ENCODE measurements around the gene AGRN. TPM values are rescaled to one million over a fixed set of nuclear protein-coding genes. Genes with fewer than 3 reads are reported as not detected.
A peak's percentile ranks its signal among the peaks of the same experiment; 100 is the strongest.
"Not testable (repeated sequence)": the region's sequence is repeated elsewhere in the genome, so short reads cannot be mapped to it uniquely, and the experiment has no call there.

Gene AGRN
- total and polyA plus RNA-seq, 4 donors: 1.8 to 22.4 (median 16.9) TPM

GRCh38 chr1:1017397-1018320 is 2.3 kb upstream of the AGRN start:
- DNase-seq (ENCODE audit: low spot score); H3K9ac ChIP-seq (ENCODE audit: low read depth in 1 of 2, low read length in 2 of 2); H3K27ac ChIP-seq (ENCODE audit: low read depth in 1 of 2, low read length in 2 of 2); H3K4me3 ChIP-seq (ENCODE audit: low read depth in 1 of 3, low read length in 3 of 3); H3K9me3 ChIP-seq (ENCODE audit: control insufficient read depth in 4 of 4, low read length in 3 of 4); H3K27me3 ChIP-seq (ENCODE audit: control insufficient read depth in 4 of 4, insufficient read depth in 4 of 4, low read length in 3 of 4); H3K36me3 ChIP-seq (ENCODE audit: control insufficient read depth in 4 of 4, insufficient read depth in 3 of 4, low read depth in 1 of 4, low read length in 3 of 4): not testable (repeated sequence)
- peaks cover 11 to 23% (median 16%) of the 10 kb centered on the region in 4 donors for H3K4me1 ChIP-seq (ENCODE audit: control insufficient read depth in 4 of 4, insufficient read depth in 4 of 4, low read length in 3 of 4)
- WGBS: 85% methylated on average over 17 of the region's 17 CpGs

- H3K27me3 ChIP-seq (ENCODE audit: control insufficient read depth in 4 of 4, insufficient read depth in 4 of 4, low read length in 3 of 4); H3K4me3 ChIP-seq (ENCODE audit: low read depth in 1 of 3, low read length in 3 of 3); H3K36me3 ChIP-seq (ENCODE audit: control insufficient read depth in 4 of 4, insufficient read depth in 3 of 4, low read depth in 1 of 4, low read length in 3 of 4); H3K27ac ChIP-seq (ENCODE audit: low read depth in 1 of 2, low read length in 2 of 2); H3K9ac ChIP-seq (ENCODE audit: low read depth in 1 of 2, low read length in 2 of 2); DNase-seq (ENCODE audit: low spot score); H3K9me3 ChIP-seq (ENCODE audit: control insufficient read depth in 4 of 4, low read length in 3 of 4): not testable (repeated sequence)
- whole genome bisulfite sequencing: 95% methylated on average over 26 of the region's 26 CpGs
- H3K4me1 ChIP-seq (ENCODE audit: control insufficient read depth in 4 of 4, insufficient read depth in 4 of 4, low read length in 3 of 4): peaks cover 11 to 23% (median 14%) of the 10 kb centered on the region in 4 donors
Observed at GRCh38 chr1:1018321-1018685, 1.6 kb upstream of the AGRN start.

DNA sequence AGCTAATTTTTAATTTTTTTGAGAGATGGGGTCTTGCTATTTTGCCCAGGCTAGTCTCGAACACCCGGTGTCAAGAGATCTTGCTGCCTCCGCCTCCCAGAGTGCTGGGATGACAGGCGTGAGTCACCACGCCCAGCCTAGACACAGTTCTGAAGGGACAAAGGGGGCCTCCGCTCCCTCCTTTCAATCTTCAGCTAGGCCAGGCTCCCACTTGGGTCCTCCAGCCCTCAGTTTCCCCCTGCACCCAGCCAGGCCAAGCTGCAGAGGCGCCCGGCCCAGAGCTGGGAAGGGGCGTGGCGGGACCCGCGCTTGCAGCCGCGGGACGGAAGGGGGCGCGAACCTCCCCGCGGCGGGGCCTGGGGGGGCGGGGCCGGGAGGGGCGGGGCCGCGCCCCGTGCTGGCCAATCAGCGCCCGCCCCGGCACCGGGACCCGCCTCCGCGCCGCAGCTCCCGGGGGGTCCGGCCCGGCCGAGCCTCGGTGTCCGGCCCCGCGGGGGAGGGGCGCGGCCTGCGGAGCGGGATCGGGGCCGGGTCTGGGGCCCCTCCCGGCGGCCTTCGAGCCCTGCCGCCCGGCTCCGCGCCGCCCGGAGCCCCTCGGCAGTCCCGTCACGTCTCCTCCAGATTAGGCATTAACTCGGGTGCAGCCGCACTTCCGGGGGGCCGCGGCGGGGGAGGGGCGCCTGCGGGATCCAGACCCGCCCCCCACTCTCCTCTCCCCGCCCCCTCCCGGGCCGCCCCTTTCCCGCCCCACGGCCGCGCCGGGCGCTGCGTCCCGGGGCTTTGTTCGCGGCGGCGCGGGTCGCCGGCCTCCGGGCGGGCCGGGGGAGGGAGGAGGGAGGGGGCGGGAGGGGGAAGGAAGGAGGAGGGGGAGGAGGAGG is 559 bp upstream of the AGRN start:
- H3K9ac ChIP-seq (ENCODE audit: low read depth in 1 of 2, low read length in 2 of 2): no peak overlapping the region
- peak in 1 of 2 donors; percentile 11 for TF ChIP-seq RAD21 (IDR thresholded peaks at IDR 0.05)
- no peak for TF ChIP-seq JUND (IDR thresholded peaks at IDR 0.05)
- peak; percentile 45 for TF ChIP-seq CTCF (IDR thresholded peaks at IDR 0.05; ENCODE audit: low read depth, low read length, missing input control)
- no peak for TF ChIP-seq TAF1 (conservative IDR thresholded peaks at IDR 0.05)
- no peak for TF ChIP-seq SP1 (IDR thresholded peaks at IDR 0.05)
- no peak for TF ChIP-seq MAX (IDR thresholded peaks at IDR 0.05)
- peak; percentile 83 for DNase-seq (ENCODE audit: low spot score)
- no peaks in the 10 kb centered on the region for H3K9me3 ChIP-seq (ENCODE audit: control insufficient read depth in 4 of 4, low read length in 3 of 4)
- peak overlapping the region in 1 of 3 donors; percentile 91 for H3K4me3 ChIP-seq (ENCODE audit: low read depth in 1 of 3, low read length in 3 of 3)
- peaks cover 4 to 13% (median 7%) of the 10 kb centered on the region in 4 donors for H3K4me1 ChIP-seq (ENCODE audit: control insufficient read depth in 4 of 4, insufficient read depth in 4 of 4, low read length in 3 of 4)
- H3K27ac ChIP-seq (ENCODE audit: low read depth in 1 of 2, low read length in 2 of 2): peak overlapping the region; percentile 31 to 35
- 3% methylated on average over 80 of the region's 91 CpGs for WGBS
- no peaks in the 10 kb centered on the region for H3K36me3 ChIP-seq (ENCODE audit: control insufficient read depth in 4 of 4, insufficient read depth in 3 of 4, low read depth in 1 of 4, low read length in 3 of 4)
- H3K27me3 ChIP-seq (ENCODE audit: control insufficient read depth in 4 of 4, insufficient read depth in 4 of 4, low read length in 3 of 4): no peaks in the 10 kb centered on the region

DNA sequence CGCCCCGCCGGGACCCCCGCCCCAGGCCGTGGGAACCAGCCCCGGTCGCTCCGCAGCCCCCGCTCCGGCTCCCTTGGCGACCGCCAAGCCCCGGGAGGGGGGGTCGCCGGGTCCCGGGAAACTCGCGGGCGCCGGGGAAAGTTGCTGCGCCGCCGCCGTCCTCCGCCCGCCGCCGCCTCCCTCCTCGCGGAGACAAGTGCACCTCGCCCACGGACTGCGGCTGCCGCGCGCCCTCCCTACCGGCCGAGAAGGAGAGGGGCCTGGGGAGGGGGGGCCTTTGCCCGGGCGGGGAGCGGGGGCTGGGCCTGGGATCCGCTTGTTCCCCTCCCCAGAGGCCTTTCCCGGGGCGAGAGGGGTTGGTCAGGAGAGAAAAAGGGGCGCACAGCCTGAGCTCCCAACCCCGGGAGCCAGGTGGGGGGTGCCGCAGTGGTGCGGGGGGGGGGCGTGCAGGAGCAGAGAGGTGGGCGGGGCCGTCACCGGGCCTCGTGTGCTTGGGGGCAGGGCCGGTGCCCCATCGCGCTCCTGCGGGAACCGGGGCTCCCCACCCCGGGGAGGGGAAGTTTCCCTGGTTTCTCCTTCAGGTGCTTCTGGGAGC is 592 bp downstream of the AGRN start:
- H3K36me3 ChIP-seq (ENCODE audit: control insufficient read depth in 4 of 4, insufficient read depth in 3 of 4, low read depth in 1 of 4, low read length in 3 of 4): no peaks in the 10 kb centered on the region
- DNase-seq (ENCODE audit: low spot score): no peak
- no peaks in the 10 kb centered on the region for H3K9me3 ChIP-seq (ENCODE audit: control insufficient read depth in 4 of 4, low read length in 3 of 4)
- H3K4me1 ChIP-seq (ENCODE audit: control insufficient read depth in 4 of 4, insufficient read depth in 4 of 4, low read length in 3 of 4): peaks cover 3 to 10% (median 7%) of the 10 kb centered on the region in 4 donors
- no peak overlapping the region for H3K27ac ChIP-seq (ENCODE audit: low read depth in 1 of 2, low read length in 2 of 2)
- peak overlapping the region in 2 of 3 donors; percentile 65 to 91 for H3K4me3 ChIP-seq (ENCODE audit: low read depth in 1 of 3, low read length in 3 of 3)
- no peak overlapping the region for H3K9ac ChIP-seq (ENCODE audit: low read depth in 1 of 2, low read length in 2 of 2)
- H3K27me3 ChIP-seq (ENCODE audit: control insufficient read depth in 4 of 4, insufficient read depth in 4 of 4, low read length in 3 of 4): no peaks in the 10 kb centered on the region
- 2% methylated on average over 59 of the region's 59 CpGs for WGBS
- TF ChIP-seq, protein P1, sequence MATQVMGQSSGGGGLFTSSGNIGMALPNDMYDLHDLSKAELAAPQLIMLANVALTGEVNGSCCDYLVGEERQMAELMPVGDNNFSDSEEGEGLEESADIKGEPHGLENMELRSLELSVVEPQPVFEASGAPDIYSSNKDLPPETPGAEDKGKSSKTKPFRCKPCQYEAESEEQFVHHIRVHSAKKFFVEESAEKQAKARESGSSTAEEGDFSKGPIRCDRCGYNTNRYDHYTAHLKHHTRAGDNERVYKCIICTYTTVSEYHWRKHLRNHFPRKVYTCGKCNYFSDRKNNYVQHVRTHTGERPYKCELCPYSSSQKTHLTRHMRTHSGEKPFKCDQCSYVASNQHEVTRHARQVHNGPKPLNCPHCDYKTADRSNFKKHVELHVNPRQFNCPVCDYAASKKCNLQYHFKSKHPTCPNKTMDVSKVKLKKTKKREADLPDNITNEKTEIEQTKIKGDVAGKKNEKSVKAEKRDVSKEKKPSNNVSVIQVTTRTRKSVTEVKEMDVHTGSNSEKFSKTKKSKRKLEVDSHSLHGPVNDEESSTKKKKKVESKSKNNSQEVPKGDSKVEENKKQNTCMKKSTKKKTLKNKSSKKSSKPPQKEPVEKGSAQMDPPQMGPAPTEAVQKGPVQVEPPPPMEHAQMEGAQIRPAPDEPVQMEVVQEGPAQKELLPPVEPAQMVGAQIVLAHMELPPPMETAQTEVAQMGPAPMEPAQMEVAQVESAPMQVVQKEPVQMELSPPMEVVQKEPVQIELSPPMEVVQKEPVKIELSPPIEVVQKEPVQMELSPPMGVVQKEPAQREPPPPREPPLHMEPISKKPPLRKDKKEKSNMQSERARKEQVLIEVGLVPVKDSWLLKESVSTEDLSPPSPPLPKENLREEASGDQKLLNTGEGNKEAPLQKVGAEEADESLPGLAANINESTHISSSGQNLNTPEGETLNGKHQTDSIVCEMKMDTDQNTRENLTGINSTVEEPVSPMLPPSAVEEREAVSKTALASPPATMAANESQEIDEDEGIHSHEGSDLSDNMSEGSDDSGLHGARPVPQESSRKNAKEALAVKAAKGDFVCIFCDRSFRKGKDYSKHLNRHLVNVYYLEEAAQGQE (IDR thresholded peaks at IDR 0.05): no peak
- TF ChIP-seq HNF4G (IDR thresholded peaks at IDR 0.05) (no peak), JUND (IDR thresholded peaks at IDR 0.05) (no peak), FOXA1 (IDR thresholded peaks at IDR 0.05) (no peak), TAF1 (conservative IDR thresholded peaks at IDR 0.05) (no peak), RXRA (IDR thresholded peaks at IDR 0.05) (no peak), GABPA (IDR thresholded peaks at IDR 0.05 in 1 of 2, conservative IDR thresholded peaks at IDR 0.05 in 1 of 2) (no peak), ATF3 (IDR thresholded peaks at IDR 0.05) (no peak), HNF4A (conservative IDR thresholded peaks at IDR 0.05) (no peak), RAD21 (IDR thresholded peaks at IDR 0.05) (no peak), NR2F2 (IDR thresholded peaks at IDR 0.05) (no peak)
